GM19397 (cell line): ENCODE measurements around the gene BICD1.

ENCODE experiments used
- ATAC-seq: cut with Tn5 transposase; IDR thresholded peaks from one replicate; pipeline ENCODE4 v1.9.1; 2021; ENCODE audit warnings: mild to moderate bottlenecking, moderate library complexity; ENCODE audit not compliant: unreplicated experiment

The BICD1 gene

DNA sequence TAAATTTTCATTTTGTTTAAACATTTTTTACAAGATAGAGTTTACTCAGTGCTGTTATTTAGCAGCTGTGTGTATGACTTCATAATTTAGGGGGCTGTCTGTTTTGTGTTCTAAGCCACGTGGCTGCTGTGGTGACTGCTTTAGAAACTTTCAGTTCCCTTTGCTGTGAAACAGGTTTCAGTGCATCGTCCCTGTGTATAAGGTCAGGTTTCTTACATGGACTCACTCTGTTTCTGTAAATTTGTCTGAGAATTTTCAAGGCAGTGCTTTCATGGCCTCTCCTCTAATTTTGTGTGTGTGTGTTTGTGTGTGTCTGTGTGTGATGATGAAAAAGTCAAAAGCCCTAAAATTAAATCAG, 32.4 kb downstream of the BICD1 start:
- peak; percentile 88 for ATAC-seq

DNA sequence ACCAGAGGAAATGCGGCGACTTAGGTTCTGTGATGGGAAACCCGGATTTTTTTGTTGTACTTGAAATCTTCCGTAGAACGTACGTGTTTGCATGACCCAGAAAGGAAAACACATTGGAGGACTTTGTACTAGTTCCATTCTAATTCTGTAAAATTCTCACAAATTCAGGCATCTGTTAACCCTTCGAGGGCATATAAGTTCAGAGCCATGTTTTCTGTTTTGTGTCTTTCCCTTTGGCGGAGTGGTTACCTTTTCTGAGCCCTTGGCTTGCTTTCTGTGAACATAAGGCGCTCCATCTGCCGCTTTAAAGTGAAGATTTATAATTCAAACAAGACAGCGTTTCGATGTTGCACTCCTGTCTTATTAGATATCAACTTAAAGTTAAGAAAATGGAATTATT, 34.2 kb downstream of the BICD1 start:
- no peak for ATAC-seq

DNA sequence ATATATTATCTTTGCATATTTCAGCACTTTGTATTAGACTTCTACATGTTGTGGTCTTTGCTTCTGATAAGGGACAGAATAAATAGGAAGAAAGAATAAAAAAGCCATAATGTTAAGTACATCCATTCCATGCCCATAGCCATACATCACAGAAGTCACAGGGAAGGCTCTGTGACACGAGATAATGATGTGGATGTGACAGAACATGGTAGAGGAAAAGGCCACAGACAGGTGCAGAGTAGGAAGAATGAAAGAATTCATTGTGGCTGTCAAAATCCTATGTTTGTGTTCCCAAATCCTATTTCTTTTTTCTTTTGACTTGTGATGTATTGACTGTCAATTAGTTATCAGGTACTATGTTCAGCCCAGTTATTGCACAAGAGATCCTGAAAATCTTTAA, 38.4 kb downstream of the BICD1 start:
- no peak for ATAC-seq

DNA sequence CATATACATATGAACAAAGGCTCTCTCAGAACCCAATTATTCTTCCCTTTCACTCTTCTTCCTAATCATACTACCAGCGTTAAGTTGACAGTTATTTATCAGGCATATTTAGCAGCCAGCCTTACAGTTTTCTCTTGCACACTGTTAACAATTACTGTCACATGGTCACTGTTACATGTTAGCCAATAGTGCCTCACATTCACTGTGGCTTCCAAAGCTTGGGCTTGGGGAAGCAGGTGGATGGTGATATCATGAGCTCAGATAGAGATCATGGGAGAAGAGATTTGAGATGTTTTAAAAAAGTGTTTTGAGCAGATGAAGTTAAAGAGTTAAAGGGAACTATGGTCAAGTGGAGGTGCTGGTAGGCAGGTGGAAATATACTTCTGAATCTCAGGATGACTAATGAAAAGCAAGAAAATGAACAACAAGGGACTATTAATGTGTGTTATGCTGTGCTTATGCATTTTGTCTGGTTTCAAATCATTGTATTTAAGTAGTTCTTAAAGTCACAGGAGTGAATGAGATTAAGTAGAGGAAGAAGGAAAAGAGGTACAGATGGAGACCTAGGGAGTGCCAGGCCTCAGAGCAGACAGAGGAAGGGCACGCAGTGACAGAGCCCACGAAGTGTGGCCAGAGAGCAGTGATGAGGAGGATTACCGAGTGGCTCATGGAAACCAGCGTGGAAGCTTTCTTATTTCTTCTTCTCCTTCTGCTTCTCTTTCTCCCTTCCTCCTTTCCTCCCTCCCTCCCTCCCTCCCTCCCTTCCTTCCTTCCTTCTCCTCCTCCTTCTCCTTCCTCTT, 39.6 kb downstream of the BICD1 start:
- ATAC-seq, result peak; percentile 69

- no peak for ATAC-seq
Observed at GRCh38 chr12:32148372-32148771, 41.7 kb downstream of the BICD1 start.

DNA sequence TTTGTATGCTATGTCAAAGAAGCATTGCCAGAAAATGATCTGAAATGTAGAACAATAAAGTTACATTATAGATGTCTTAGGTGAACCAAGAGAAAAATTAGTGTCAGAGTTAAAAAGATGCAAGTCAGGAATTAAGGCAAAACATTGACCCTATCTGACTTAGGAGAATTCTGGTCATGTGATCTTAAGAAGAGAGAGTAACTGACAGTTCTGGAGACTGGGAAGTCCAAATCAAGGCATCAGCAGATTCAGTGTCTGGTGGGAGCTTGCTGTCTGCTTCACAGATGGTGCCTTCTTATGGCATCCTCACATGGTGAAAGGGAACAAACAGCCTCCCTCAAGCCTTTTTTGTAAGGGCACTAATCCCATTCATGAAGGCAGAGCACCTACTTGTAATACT, 42.8 kb downstream of the BICD1 start:
- ATAC-seq, result no peak

DNA sequence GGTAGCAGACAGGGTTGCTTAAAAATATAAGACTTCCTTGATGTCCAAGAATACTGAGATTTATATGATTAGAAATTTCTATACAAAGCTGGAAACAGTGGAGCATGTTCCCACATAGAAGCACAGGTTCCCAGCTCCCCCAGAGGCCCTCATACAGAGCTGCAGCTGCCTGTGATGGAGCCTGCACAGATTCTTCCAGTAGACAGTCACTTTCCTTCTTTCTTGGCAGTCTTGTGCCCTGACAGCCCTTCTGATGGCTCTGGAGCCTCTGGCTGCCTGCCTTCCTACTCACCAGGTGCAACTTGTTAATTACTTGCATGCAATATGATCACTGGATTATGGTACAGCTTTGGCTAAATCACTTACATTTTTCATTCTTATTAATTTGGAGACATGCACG, 44.4 kb downstream of the BICD1 start:
- ATAC-seq, result no peak

- no peak for ATAC-seq
Observed at GRCh38 chr12:32151552-32151951, 44.9 kb downstream of the BICD1 start.

GRCh38 chr12:32155041-32155440, 48.4 kb downstream of the BICD1 start:
- no peak for ATAC-seq

DNA sequence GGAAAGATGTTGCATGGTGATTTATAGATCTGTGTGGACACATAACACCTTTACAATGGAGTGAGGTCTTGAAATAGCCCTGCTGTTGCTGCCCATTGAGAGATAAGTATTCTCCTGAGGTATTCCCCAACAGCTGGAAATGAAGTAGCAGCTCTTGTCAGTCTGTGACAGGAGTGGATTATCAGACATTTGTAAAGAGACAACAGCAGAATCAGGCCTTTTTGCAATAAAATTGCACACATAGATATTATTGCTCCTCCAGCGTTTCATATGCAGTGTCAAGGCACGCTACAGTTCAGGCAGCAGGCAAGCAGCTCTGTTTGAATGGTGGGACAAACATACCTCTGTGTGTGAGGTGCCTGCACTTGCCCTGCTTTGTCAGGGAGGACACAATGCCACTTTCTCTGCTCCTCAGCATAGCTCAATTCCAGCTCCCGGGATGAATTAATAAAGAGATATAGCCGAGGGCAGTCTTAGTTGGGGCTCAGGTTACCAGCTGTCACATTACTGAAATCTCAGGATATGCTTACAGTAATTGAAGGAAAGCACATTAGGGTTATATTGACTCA, 49.4 kb downstream of the BICD1 start:
- no peak for ATAC-seq

DNA sequence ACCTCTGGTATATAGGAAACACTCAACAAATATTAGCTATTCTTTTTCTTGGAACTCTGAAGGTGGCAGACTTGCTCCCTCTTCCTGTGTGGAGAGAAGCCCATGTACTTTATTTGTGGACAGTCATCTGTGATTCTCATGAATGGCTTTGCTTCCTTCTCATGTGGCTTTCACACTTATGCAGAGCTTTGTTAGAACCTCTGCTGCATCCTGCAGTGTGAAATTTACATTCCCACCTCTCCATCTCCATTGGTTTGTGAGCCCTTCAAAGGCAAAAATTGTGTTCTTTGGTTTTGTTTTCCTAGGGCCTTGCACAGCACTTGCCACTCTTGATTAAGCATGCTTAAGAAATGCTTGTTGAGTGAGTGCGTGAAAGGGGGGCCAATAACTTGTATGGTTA, 51.9 kb downstream of the BICD1 start:
- ATAC-seq, result no peak

GRCh38 chr12:32159381-32159780, 52.7 kb downstream of the BICD1 start:
- ATAC-seq, result no peak

GRCh38 chr12:32159925-32160324, 53.3 kb downstream of the BICD1 start:
- ATAC-seq, result no peak

GRCh38 chr12:32161058-32161457, 54.4 kb downstream of the BICD1 start:
- ATAC-seq, result no peak

DNA sequence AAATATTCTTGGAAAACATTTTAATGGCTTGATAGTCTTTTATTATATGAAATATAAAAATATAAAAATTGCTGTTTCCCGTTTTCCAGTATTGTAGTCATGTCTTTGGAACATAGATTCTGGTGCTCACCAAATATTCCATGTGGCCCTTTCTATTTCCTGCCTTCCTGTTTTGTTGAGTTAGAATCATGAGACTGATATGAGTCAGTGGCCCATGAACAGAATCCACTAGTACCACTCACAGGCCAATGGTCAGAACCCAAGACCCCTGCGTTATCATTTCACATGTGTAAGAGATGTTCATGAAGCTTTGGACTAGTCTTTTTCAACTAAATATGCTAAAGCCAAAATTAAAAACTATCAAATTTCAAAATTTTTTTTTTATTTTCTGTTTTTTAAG, 56.9 kb downstream of the BICD1 start:
- ATAC-seq, result no peak

DNA sequence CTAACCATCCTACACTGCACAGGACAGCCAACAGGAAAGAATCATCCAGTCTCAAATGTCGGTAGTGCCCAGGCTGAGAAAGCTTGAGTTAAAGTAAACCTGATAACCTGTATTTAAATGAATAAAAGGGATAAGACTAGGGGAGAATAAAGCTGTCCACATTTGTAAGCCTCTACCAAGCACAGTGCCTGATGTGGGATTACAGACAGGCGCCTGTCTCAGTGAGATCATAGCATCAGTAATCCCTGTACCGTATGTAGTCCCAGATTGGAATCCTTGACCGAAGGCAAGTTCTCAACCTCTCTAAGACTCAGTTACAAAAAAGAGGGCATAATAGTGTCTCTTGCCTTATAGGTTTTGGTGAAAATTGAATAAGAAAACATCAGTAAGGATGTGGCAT, 59.9 kb downstream of the BICD1 start:
- ATAC-seq, result no peak

GRCh38 chr12:32170437-32170998, 63.9 kb downstream of the BICD1 start:
- ATAC-seq, result no peak

DNA sequence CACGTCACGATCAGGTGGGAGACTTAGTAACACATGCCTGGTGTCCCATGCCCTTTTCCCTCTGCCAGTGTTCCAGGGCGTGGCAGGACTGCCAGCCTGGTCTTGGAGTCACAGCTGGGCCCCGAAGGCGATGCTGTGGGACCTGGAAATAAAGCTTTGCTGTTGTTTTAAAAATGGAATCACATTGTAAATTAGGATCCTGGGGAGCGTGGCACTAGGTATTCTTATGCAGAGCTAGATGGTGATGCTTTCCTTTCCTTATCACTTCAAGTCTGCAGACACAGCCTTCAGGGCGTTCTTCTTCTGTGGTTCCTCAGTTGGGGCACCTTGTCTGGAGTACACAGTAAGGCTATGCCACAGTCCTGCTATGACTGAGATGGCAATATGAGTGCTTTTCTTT, 64.6 kb downstream of the BICD1 start:
- ATAC-seq, result no peak

DNA sequence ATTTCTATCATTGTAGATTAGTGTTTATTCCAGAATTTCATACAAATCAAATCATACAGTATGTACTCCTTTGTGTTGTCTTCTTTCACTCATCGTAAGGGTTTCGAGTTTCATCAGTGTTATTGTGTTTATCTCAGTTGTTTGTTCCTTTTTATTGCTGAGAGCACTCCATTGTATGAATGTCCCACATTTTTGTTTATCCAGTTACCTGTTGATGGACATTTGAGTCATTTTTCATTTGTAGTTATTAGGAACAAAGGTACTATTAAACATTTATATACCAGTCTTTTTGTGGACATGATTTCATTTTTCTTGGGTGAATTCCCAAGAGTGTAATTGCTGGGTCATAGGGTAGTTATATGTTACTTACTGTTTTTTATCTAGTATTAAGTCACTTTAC, 70.0 kb downstream of the BICD1 start:
- ATAC-seq, result no peak

GRCh38 chr12:32178341-32179010, 71.8 kb downstream of the BICD1 start:
- no peak for ATAC-seq

GRCh38 chr12:32179011-32179395, 72.4 kb downstream of the BICD1 start:
- no peak for ATAC-seq
